Testis (tissue), 3 donors: ENCODE data around the gene VAV2. TPM values are rescaled to one million over a fixed set of nuclear protein-coding genes. Genes with fewer than 3 reads are reported as not detected.
A peak's percentile ranks its signal among the peaks of the same experiment; 100 is the strongest.

Experiments
- DNase-seq: peaks from one replicate; pipeline ENCODE4 v3.0.0-alpha.2; 2019
- H3K27ac ChIP-seq, 2 donors: fragments of 200-600 bp; sonication (generic); one replicate each; pipeline ENCODE4 v1.5.1; 2019
- H3K27me3 ChIP-seq: fragments of 200-600 bp; sonication (generic); one replicate; pipeline ENCODE4 v1.5.1; 2019
- H3K36me3 ChIP-seq: fragments of 200-600 bp; sonication (generic); one replicate; pipeline ENCODE4 v1.5.1; 2017; ENCODE audit warnings: low read depth; ENCODE audit errors: missing control alignments
- H3K4me1 ChIP-seq: fragments of 200-600 bp; sonication (generic); one replicate; pipeline ENCODE4 v1.5.1; 2019
- H3K4me3 ChIP-seq, 2 donors: fragments of 200-600 bp; sonication (generic); one replicate each; pipeline ENCODE4 v1.5.1; 2017 to 2019
- H3K9me3 ChIP-seq: fragments of 200-600 bp; sonication (generic); one replicate; pipeline ENCODE4 v1.5.1; 2017
- CTCF ChIP-seq, 3 experiments: fragments of 450-650 bp in 2 of 3; fragments of 200-600 bp in 1 of 3; sonication (generic) in 1 of 3; IDR thresholded peaks; one replicate each; pipeline ENCODE4 v1.5.1; 2016 to 2019; ENCODE audit warnings: antibody characterized with exemption in 3 of 3, mild to moderate bottlenecking in 2 of 3, moderate library complexity in 1 of 3
- POLR2A ChIP-seq: fragments of 450-650 bp; IDR thresholded peaks from one replicate; pipeline ENCODE4 v1.6.1; 2017; ENCODE audit warnings: antibody characterized with exemption, mild to moderate bottlenecking, moderate library complexity
- WGBS, 2 donors: methylation state at CpG; one replicate each; pipeline ENCODE4 v1.1.5; 2018; 5-methylcytosine and 5-hydroxymethylcytosine counted together
- intact Hi-C: fragments of 100-400 bp; cut with DNase I; formaldehyde crosslinking; loops from one replicate; pipeline ENCODE4 v1.15.1; 2023; ENCODE audit warnings: low total_unique reads
- polyA plus RNA-seq: library from polyadenylated mRNA; stranded (reverse); fragments of 350-450 nt; fragmentation: Illumina TruSeq; extraction: RNeasy Lipid Tissue Mini Kit (QIAGEN cat#74804); gene quantifications from one replicate; pipeline ENCODE4 v1.2.3, GENCODE V29; 2014; ENCODE audit warnings: low read depth, low replicate concordance; ENCODE audit not compliant: insufficient read depth
- total RNA-seq, 2 donors: library from RNA; depleted of rRNA; stranded (reverse); fragments of >200 nt; gene quantifications; one replicate each; pipeline ENCODE4 v1.2.3, GENCODE V29; 2016

The VAV2 gene
- total and polyA plus RNA-seq, 3 donors from 2014 or later, result 11.0 to 14.1 (median 12.2) TPM

DNA sequence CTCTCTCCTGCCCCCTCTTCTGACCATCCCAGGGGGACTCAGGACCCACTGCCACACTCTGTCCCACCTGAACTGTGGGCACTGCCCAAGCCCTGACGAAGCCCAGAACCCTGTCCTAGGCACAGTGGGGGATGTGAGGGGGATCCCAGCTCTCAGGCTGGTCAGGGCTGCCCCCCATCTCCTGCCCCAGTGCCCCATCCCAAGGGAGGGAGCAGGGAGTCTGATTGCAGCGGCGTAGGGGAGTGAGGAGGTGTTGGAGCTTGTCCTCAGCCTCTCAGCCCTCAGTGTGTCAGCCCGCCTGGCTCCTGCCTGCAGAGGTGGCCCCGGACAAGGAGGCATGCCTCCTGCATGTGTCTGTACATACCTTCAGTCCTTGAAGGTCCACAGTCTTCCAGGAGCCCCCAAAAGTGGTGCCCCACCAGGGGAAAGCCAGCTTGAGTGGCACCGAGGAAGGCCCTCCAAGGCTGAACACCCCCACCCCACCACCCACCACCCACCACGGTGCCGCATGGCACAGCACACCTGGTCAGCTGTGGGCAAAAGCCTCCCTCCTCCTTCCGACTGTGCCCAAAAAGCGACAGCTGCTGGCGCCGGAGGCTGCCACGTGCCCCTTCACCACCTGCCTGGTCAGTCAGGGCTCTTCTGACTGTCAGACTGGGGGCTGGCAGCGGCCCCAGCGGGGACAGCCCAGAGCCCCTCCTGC, 254.9 kb downstream of the VAV2 start:
- intact Hi-C loops, result loop anchor here (10.0 kb wide), 1 partner anchor 202 kb away; the partner anchor contains the start of gene ADAMTSL2
- peak; percentile 4 for DNase-seq

DNA sequence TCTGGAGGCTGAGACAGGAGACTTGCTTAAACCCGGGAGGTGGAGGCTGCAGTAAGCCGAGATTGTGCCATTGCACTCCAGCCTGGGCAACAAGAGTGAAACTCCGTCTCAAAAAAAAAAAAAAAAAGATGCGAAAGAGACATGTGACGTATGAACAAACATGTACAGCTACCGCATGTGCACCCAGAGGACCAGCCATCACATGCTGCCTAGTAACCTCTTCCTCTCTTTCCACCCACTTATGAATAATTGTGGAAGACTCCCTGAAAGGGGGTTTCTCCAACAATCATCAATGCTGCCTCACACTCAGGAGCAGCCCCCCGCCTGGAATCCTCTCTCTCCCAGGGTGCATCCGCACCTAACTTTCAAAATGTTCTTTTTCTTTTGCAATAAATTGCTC, 256.2 kb downstream of the VAV2 start:
- 88 to 91% methylated on average over 8 of the region's 8 CpGs for WGBS, 2 donors
- TF ChIP-seq POLR2A (no peak), CTCF (IDR thresholded peaks at IDR 0.05) (no peak)

More for the DNA sequence above, 254.9 kb downstream of the VAV2 start:
- Histone ChIP-seq H3K9me3 (no peaks in the 10 kb centered on the region), H3K4me3 (peak overlapping the region in 1 of 2 donors; percentile 27), H3K27me3 (no peaks in the 10 kb centered on the region), H3K36me3 (no peaks in the 10 kb centered on the region), H3K4me1 (peaks cover 13% of the 10 kb centered on the region), H3K27ac (no peak overlapping the region)
- 57 to 75% methylated on average over 3 to 15 of the region's 15 CpGs for WGBS, 2 donors
- TF ChIP-seq CTCF (IDR thresholded peaks at IDR 0.05), result no peak
- no peak for TF ChIP-seq POLR2A

DNA sequence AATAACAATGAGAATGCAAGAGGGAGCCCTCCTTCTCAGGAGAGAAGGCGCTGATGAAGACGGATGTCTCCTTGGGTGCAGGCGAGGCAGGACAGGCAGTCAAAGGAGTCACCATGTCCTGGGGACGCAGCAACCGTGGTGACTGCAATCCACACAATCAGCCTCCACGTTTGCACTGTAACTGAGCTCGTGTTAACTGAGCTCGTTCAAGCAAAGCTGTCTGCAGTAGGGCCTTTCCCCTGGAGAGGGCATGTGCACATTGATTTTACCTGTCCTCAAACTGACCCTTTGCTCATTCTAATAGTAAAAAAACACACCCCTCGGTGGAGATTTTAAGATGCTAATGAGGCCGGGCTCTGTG, 256.7 kb downstream of the VAV2 start:
- no peak overlapping the region for H3K4me3 ChIP-seq
- intact Hi-C loops, result loop anchor here (10.0 kb wide), 1 partner anchor 201 kb away; the partner anchor contains the start of gene ADAMTSL2

More for the DNA sequence above, 256.2 kb downstream of the VAV2 start:
- Histone ChIP-seq H3K36me3 (no peaks in the 10 kb centered on the region), H3K4me3 (no peak overlapping the region), H3K9me3 (no peaks in the 10 kb centered on the region), H3K4me1 (peaks cover 13% of the 10 kb centered on the region), H3K27me3 (no peaks in the 10 kb centered on the region), H3K27ac (no peak overlapping the region)
- DNase-seq, result no peak
- intact Hi-C loops, result loop anchor here (10.0 kb wide), 1 partner anchor 201 kb away; the partner anchor contains the start of gene ADAMTSL2

GRCh38 chr9:133734590-133735414, 257.3 kb downstream of the VAV2 start:
- no peak overlapping the region for H3K4me3 ChIP-seq
- TF ChIP-seq CTCF (IDR thresholded peaks at IDR 0.05), result no peak
- TF ChIP-seq POLR2A, result no peak
- H3K9me3 ChIP-seq, result no peaks in the 10 kb centered on the region
- H3K4me1 ChIP-seq, result peaks cover 10% of the 10 kb centered on the region
- 79 to 82% methylated on average over 21 to 23 of the region's 23 CpGs for WGBS, 2 donors
- no peak overlapping the region for H3K27ac ChIP-seq
- H3K36me3 ChIP-seq, result no peaks in the 10 kb centered on the region
- peak; percentile 9 for DNase-seq
- intact Hi-C loops, result loop anchor here (10.0 kb wide), 1 partner anchor 200 kb away; the partner anchor contains the start of gene ADAMTSL2
- no peaks in the 10 kb centered on the region for H3K27me3 ChIP-seq

More for the DNA sequence above, 256.7 kb downstream of the VAV2 start:
- Histone ChIP-seq H3K36me3 (no peaks in the 10 kb centered on the region), H3K4me1 (peaks cover 13% of the 10 kb centered on the region), H3K27ac (no peak overlapping the region), H3K9me3 (no peaks in the 10 kb centered on the region), H3K27me3 (no peaks in the 10 kb centered on the region)
- DNase-seq, result peak; percentile 9
- TF ChIP-seq CTCF (IDR thresholded peaks at IDR 0.05) (no peak), POLR2A (no peak)
- 75 to 93% methylated on average over 7 to 10 of the region's 10 CpGs for WGBS, 2 donors
